GM23248 (cell line): ENCODE data around the gene STAT6.

Experiments
- EZH2 ChIP-seq: fragments of 200-600 bp; sonication (generic); IDR thresholded peaks from 2 replicates; pipeline ENCODE4 v1.6.1; 2018; ENCODE audit warnings: antibody characterized with exemption, mild to moderate bottlenecking; ENCODE audit not compliant: insufficient read depth, poor library complexity, severe bottlenecking
- EZH2phosphoT487 ChIP-seq: fragments of 200-600 bp; sonication (generic); IDR thresholded peaks from 2 replicates; pipeline ENCODE4 v1.6.1; 2018; ENCODE audit warnings: antibody characterized with exemption, moderate library complexity, mild to moderate bottlenecking, low read depth; ENCODE audit not compliant: insufficient read depth

GRCh38 chr12:57159311-57159710 is 48.1 kb upstream of the STAT6 start:
- TF ChIP-seq EZH2phosphoT487 (no peak), EZH2 (no peak)
